Thyroid gland (tissue), 4 donors: ENCODE results near the gene PCCA. TPM values are rescaled to one million over a fixed set of nuclear protein-coding genes. Genes with fewer than 3 reads are reported as not detected.

Experiments
- DNase-seq, 2 donors: peaks; one replicate each; pipeline ENCODE4 v3.0.0-alpha.2; 2019
- H3K27ac ChIP-seq, 3 donors: fragments of 200-600 bp; sonication (generic); 1 replicate in 2 of 3; 2 replicates in 1 of 3; pipeline ENCODE4 v1.5.1; 2016 to 2019; ENCODE audit warnings: mild to moderate bottlenecking in 1 of 3, moderate library complexity in 1 of 3
- H3K27me3 ChIP-seq: fragments of 200-600 bp; sonication (generic); one replicate; pipeline ENCODE4 v1.5.1; 2019
- H3K36me3 ChIP-seq, 2 donors: fragments of 200-600 bp; sonication (generic); one replicate each; pipeline ENCODE4 v1.5.1; 2016 to 2019
- H3K4me1 ChIP-seq, 2 donors: fragments of 200-600 bp; sonication (generic); one replicate each; pipeline ENCODE4 v1.5.1; 2017 to 2019
- H3K4me3 ChIP-seq, 3 donors: fragments of 200-600 bp; sonication (generic); replicated peaks in 1 of 3; 1 replicate in 2 of 3; 2 replicates in 1 of 3; pipeline ENCODE4 v1.5.1; 2016; ENCODE audit warnings: mild to moderate bottlenecking in 1 of 3
- H3K9me3 ChIP-seq: fragments of 200-600 bp; sonication (generic); one replicate; pipeline ENCODE4 v1.5.1; 2017
- POLR2A ChIP-seq, 2 donors: fragments of 450-650 bp; IDR thresholded peaks; one replicate each; pipeline ENCODE4 v1.6.1; 2017; ENCODE audit warnings: antibody characterized with exemption in 2 of 2, mild to moderate bottlenecking in 2 of 2, moderate library complexity in 1 of 2
- WGBS, 2 donors: methylation state at CpG; one replicate each; pipeline ENCODE4 v1.1.5; 2017; 5-methylcytosine and 5-hydroxymethylcytosine counted together
- intact Hi-C: fragments of 100-400 bp; cut with DNase I; formaldehyde crosslinking; loops from one replicate; pipeline ENCODE4 v1.15.1; 2023
- total RNA-seq, 4 donors: library from RNA; depleted of rRNA; stranded (reverse); fragments of >200 nt; gene quantifications; one replicate each; pipeline ENCODE4 v1.2.3, GENCODE V29; 2016
- TF ChIP-seq, protein P1 (sequence below), 6 experiments: fragments of 200-600 bp in 3 of 6; fragments of 450-650 bp in 3 of 6; sonication (generic) in 3 of 6; IDR thresholded peaks; one replicate each; pipeline ENCODE4 v1.5.1; 2016 to 2019; ENCODE audit warnings: antibody characterized with exemption in 6 of 6, mild to moderate bottlenecking in 2 of 6, inconsistent platforms in 1 of 6, moderate library complexity in 1 of 6

PCCA gene
- total RNA-seq, 4 donors from 2014 or later, result 54.3 to 95.2 (median 67.7) TPM

DNA sequence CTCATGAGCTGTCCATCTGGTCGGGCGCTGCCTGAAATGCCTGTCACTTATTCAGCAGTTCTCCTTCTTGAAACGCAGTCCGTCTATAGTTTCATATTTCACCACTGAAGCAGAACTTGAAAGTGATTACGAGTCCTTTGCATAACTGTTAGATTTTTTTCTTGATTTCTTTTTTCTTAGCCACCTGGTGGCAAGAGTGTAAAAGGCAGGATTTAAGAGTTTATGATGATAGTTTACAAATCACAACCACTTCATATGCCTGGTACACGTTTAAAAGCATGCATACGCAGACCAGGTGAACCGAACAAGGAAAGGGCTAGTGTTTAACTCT is 453.9 kb downstream of the PCCA start:
- Histone ChIP-seq H3K9me3 (no peaks in the 10 kb centered on the region), H3K36me3 (no peaks in the 10 kb centered on the region), H3K4me3 (no peak overlapping the region), H3K27me3 (no peaks in the 10 kb centered on the region), H3K4me1 (peaks cover 0 to 4% of the 10 kb centered on the region in 2 donors), H3K27ac (no peak overlapping the region)
- no peak for TF ChIP-seq POLR2A (IDR thresholded peaks at IDR 0.05)
- TF ChIP-seq, protein P1, sequence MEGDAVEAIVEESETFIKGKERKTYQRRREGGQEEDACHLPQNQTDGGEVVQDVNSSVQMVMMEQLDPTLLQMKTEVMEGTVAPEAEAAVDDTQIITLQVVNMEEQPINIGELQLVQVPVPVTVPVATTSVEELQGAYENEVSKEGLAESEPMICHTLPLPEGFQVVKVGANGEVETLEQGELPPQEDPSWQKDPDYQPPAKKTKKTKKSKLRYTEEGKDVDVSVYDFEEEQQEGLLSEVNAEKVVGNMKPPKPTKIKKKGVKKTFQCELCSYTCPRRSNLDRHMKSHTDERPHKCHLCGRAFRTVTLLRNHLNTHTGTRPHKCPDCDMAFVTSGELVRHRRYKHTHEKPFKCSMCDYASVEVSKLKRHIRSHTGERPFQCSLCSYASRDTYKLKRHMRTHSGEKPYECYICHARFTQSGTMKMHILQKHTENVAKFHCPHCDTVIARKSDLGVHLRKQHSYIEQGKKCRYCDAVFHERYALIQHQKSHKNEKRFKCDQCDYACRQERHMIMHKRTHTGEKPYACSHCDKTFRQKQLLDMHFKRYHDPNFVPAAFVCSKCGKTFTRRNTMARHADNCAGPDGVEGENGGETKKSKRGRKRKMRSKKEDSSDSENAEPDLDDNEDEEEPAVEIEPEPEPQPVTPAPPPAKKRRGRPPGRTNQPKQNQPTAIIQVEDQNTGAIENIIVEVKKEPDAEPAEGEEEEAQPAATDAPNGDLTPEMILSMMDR (IDR thresholded peaks at IDR 0.05), result peak in 3 of 6 experiments; percentile 22 to 41 (median 30)
- WGBS, 2 donors, result 57 to 65% methylated on average over 8 of the region's 8 CpGs
- DNase-seq, result no peak
- intact Hi-C loops, result no loop called here

DNA sequence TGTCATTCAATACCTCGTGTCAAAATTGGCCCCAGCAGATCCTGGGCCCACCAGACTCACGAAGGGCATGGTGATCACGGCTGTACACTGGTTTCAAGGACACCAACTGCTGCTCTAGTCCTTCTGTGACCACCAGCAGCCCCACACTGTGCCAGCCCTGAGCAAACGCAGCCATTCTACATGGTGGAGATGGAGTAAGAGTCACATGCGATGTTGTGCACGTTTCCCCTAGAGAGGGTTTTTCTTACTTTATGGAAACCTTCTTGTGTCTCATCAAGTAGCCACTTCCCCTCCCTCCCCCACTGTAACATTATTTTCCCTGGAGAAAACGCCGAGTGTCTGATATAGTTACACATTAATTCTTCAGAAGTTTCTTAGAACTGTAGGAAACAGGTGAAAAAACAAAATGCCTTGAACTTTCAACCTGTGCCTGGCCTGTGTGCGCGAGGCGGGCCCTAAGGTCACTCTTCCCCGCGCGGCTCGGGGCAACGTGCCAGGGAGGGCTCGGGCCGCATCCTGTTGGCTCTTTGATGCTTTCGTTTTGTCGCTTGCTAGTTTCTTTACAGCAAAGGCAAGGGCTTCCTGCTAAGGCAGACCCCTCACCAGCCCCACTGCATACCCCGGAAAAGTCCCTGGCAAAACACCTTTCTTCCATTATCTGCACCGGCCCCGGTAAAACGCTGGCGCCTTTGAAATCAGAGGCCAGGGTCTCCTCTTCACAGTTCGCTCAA is 455.1 kb downstream of the PCCA start:
- H3K36me3 ChIP-seq, result no peaks in the 10 kb centered on the region
- intact Hi-C loops, result no loop called here
- no peaks in the 10 kb centered on the region for H3K27me3 ChIP-seq
- H3K9me3 ChIP-seq, result no peaks in the 10 kb centered on the region
- H3K27ac ChIP-seq, result no peak overlapping the region
- TF ChIP-seq POLR2A (IDR thresholded peaks at IDR 0.05), result no peak
- TF ChIP-seq, protein P1 (IDR thresholded peaks at IDR 0.05), result no peak
- DNase-seq, result no peak
- 85 to 88% methylated on average over 25 to 26 of the region's 26 CpGs for WGBS, 2 donors
- peaks cover 0 to 6% of the 10 kb centered on the region in 2 donors for H3K4me1 ChIP-seq
- H3K4me3 ChIP-seq, result no peak overlapping the region

DNA sequence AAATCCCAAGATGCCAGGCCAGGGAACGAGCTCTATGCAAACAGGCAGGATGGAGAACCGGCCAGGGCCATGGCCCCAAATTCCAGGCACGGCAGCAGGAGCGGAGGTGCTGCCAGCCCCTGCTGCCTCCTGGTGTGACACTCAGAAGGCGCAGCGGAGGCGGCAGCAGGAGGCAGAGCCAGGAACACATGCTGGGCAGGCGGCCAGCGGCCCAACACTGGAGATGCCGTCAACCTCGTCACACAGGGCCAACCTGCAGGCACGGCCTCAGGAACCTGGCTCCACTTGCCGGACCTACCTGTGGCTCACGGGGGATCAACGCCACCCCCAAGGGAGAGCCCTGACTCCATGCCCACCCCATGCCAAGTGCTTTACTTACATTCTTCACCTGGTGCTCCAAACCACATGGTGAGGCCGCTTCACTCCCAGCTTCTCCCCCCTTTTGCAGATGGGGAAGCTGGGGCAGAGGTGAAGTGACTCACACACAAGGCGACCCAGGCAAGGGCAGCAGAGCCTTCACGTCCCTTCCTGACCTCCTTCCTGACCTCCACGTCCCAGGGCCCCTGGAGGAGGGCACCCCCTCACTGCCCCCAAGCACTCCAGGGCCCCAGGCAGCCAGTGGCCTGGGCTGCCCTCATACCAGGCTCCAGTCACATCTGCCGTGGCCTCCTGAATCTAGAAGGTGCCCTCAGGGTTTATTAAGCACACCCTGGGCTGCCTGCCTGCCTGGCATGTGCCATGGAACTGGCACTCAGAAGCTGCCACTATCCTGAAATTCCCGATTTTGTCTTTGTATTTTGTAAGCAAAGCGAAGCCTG is 456.2 kb downstream of the PCCA start:
- WGBS, 2 donors, result 88 to 92% methylated on average over 8 to 21 of the region's 22 CpGs
- Histone ChIP-seq H3K9me3 (no peaks in the 10 kb centered on the region), H3K4me3 (no peak overlapping the region), H3K27ac (no peak overlapping the region), H3K27me3 (no peaks in the 10 kb centered on the region), H3K36me3 (no peaks in the 10 kb centered on the region), H3K4me1 (peaks cover 0 to 6% of the 10 kb centered on the region in 2 donors)
- intact Hi-C loops, result no loop called here
- DNase-seq, result peak; percentile 51 to 69
- no peak for TF ChIP-seq POLR2A (IDR thresholded peaks at IDR 0.05)
- TF ChIP-seq, protein P1 (IDR thresholded peaks at IDR 0.05), result no peak

DNA sequence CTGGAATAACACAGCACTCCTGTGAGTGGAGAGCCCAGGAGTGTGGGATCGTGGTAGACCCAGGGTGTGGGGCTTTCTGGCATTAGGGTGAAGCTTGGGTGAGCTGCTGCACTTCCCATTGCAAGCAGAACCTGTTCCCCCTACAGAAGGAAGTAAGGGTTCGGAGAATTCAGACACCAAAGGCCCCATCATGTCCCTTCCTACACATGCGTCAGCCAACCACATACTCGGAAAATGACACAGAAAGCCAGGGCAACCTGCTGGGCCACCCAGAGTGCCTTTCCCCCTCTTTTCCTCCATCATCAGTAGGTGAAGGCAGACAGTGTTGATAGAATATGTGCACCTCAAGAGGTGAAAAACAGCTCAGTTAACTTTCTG is 456.8 kb downstream of the PCCA start:
- no peak for TF ChIP-seq POLR2A (IDR thresholded peaks at IDR 0.05)
- TF ChIP-seq, protein P1 (IDR thresholded peaks at IDR 0.05), result no peak
- Histone ChIP-seq H3K36me3 (no peaks in the 10 kb centered on the region), H3K27me3 (no peaks in the 10 kb centered on the region), H3K27ac (no peak overlapping the region), H3K9me3 (no peaks in the 10 kb centered on the region), H3K4me3 (no peak overlapping the region), H3K4me1 (peaks cover 0 to 6% of the 10 kb centered on the region in 2 donors)
- DNase-seq, result no peak
- intact Hi-C loops, result no loop called here
- 87 to 95% methylated on average over 4 of the region's 4 CpGs for WGBS, 2 donors
